Astrocyte (in vitro differentiated cells and primary cell): ENCODE results near the gene KIAA0408. TPM values are rescaled to one million over a fixed set of nuclear protein-coding genes. Genes with fewer than 3 reads are reported as not detected.

Experiments
- total RNA-seq: library from RNA; stranded (reverse); gene quantifications from 2 replicates; pipeline ENCODE4 v1.2.1, GENCODE V29; 2021

The KIAA0408 gene
- total RNA-seq, 1 donor from 2014 or later, result 19.6 TPM

Other genes starting within 250 kb of the KIAA0408 start
- gene RNF146, start 192.5 kb downstream of the KIAA0408 start, total RNA-seq, result 41.4 and 48.8 TPM in 2 replicates
- gene ECHDC1, start 115.8 kb downstream of the KIAA0408 start, total RNA-seq, result 39.3 and 47.2 TPM in 2 replicates
- gene C6orf58, start 117.8 kb upstream of the KIAA0408 start, total RNA-seq, result not detected in 2 replicates